HG03045 (cell line): ENCODE data around the gene AGBL4.
"Not testable (repeated sequence)": the region's sequence is repeated elsewhere in the genome, so short reads cannot be mapped to it uniquely, and the experiment has no call there.

Source experiments
- ATAC-seq: cut with Tn5 transposase; IDR thresholded peaks from one replicate; pipeline ENCODE4 v1.9.1; 2021; ENCODE audit warnings: mild to moderate bottlenecking, moderate library complexity; ENCODE audit not compliant: unreplicated experiment

Gene AGBL4

GRCh38 chr1:49319426-49319963 is 704.3 kb downstream of the AGBL4 start:
- no peak for ATAC-seq

- no peak for ATAC-seq
These were observed 705.5 kb downstream of the AGBL4 start for GRCh38 chr1:49318218-49318617.

GRCh38 chr1:49307457-49307856 is 716.3 kb downstream of the AGBL4 start:
- no peak for ATAC-seq

DNA sequence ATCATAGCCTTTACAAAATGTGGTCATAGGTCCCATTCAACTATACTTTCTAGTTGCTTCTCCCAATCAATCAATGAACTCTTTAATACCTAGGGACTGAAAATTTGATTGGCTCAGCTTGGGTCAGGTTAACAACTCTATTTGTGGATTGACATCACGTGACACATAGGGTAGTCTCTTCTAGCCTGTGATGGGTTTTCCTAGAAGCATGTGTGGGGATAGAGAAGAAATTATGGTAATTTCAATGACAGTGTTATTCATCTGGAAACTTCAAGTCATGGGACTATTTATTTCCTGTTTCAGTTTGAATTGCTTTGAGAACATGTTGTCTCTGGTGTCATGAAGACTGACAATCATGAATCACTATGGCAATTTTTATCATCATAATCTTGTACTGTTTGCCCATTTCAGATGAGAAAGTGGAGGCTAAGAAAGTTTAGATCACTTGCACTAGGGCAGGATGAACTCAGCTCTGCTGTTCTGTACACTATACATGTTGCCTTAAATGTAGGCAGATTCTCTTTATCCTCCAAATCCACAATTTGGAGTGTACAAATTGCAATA is 717.2 kb downstream of the AGBL4 start:
- ATAC-seq: no peak

GRCh38 chr1:49302400-49302799 is 721.4 kb downstream of the AGBL4 start:
- ATAC-seq: not testable (repeated sequence)

GRCh38 chr1:49298304-49298703 is 725.5 kb downstream of the AGBL4 start:
- ATAC-seq: no peak

DNA sequence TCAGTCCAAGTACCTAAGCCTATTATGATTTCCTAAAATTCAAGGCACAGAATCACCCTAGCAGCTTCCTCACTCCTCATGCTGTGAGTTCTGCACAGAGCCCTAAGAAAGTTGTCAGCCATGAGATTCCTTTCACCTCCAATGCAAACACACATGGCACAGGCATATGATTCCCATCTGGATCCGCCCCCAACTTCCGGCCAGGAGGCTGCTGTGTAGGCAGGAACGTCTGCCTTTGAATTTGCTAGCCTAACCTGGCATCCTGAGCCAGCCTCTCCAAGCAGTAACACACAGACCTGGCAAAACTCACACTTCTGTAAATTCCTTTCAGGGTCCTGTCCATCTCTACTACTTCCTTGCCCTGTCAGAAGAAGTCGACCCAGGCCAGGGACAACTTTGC is 726.0 kb downstream of the AGBL4 start:
- ATAC-seq: no peak

- no peak for ATAC-seq
These were observed 729.2 kb downstream of the AGBL4 start for GRCh38 chr1:49294539-49294938.

DNA sequence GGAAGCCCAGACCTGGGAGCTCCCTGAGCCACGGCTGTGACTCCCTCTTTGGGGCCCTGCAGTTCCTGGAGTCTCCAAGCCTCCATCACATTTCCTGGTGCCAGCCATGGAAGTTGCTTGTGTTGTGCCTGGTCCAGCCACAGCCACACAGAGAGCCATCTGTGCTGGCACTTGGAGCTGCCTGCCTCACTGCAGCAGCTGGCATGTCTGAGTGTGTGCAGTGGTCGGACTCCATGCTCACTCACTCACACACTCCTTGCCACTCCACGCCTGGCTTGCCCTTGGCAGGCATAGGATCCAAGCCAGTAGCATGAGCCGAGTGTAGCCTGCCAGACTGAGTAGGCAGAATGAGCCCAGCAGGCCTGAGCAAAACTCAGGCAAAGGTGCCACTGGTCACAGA is 730.7 kb downstream of the AGBL4 start:
- ATAC-seq: no peak

GRCh38 chr1:49257211-49258049 is 766.3 kb downstream of the AGBL4 start:
- not testable (repeated sequence) for ATAC-seq

DNA sequence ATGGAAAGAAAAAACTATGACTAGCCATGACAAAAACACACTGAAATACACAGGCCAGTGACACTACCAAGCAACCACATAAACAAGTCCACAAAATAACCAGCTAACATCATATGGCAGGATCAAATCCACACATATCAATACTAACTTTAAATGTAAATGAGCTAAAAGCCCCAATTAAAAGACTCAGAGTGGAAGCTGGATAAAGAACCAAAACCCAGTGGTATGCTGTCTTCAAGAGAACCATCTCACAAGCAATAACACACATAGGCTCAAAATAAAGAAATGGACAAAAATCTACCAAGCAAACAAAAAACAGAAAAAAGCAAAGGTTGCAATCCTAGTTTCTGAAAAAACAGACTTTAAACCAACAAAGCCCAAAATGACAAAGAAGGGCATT is 770.8 kb downstream of the AGBL4 start:
- no peak for ATAC-seq

DNA sequence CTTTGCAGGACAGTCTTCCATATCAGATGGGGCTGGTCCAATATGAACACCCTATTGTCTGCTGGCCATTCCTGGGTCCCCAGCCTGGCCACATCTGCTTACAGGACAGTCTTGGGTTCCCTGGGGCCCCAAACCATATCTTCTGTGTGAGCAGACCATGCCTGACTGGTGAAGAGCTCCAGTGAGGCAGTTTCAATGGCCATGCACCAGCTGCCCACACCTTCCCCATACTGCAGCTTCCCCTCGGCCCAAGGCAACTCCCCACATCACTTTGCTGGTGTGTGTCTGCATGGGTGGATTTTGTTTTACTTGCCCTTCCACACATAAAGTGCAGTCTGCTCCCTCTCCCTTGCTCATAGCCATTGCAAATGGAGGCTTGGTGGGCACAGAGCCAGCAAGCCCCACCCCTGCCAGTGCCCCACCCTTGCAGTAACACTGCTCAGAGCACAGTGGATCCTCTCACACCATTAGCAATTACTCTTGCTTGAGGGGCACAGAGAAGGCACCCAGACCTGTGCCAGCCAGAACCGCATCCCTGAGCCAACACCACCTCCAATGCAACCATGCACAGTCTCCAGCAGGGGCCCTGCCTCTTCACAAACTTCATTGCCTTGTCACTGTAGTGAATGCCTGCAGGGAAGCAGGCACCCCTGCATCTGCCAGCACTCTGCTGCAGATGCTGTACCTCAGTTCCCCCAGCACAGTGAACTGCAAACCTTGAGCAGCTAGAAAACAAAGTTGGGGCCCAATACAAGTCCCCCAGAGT is 772.6 kb downstream of the AGBL4 start:
- ATAC-seq: no peak

GRCh38 chr1:49240709-49241221 is 783.0 kb downstream of the AGBL4 start:
- no peak for ATAC-seq

GRCh38 chr1:49234988-49235387 is 788.8 kb downstream of the AGBL4 start:
- no peak for ATAC-seq

DNA sequence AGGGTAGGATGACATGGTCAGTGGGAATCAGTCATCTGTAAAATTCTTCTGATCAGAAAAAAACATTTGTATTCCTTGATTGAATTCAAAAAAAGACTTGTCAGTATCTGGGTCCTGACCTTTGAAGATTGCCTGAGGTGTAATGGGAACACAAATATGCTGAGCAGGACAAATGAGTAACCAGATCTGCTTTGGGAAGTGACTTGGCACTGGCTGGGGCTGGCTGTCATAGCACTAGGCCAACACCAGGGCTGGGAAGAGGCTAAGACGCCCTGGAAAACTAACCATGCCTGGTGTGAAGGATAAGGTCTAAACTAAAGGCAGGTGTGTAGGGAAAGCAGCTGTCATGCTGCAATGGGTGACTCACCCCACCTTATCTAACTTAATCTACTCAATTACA is 794.2 kb downstream of the AGBL4 start:
- ATAC-seq: no peak

- no peak for ATAC-seq
These were observed 797.0 kb downstream of the AGBL4 start for GRCh38 chr1:49226758-49227157.

GRCh38 chr1:49225464-49225863 is 798.3 kb downstream of the AGBL4 start:
- no peak for ATAC-seq

DNA sequence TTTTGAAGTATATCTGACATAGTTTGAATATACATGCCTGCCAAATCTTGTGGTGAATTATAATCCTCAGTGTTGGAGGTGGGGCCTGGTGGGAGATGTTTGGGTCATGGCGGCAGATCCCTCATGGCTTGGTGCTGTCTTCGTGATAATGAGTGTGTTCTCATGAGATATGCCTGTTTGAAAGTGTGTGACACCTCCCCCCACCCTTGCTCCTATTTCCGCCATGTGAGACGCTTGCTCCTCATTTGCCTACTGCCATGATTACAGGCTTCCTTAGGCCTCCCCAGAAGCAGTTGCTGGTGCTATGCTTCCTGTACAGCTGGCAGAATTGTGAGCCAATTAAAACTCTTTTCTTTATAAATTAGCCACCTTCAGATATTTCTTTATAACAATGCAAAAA is 810.5 kb downstream of the AGBL4 start:
- no peak for ATAC-seq

- no peak for ATAC-seq
These were observed 815.0 kb downstream of the AGBL4 start for GRCh38 chr1:49208712-49209111.

DNA sequence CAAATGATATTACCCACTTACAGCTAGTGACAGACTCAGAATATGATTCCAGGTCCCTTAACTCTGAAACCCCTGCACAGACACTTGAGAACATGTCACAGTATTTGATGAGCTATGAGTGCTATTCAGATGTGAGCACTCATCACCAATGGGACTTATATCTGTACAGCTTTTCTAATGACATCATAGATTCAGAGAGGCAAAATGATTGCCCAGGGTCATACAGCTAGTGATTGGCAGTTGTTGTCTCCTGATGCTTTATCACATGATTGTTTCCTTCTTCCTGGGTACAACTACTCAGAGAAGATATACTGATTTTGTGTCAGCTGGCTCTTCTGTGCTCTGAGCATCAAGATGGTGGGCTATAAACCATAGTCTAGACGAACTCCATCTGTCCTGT is 819.0 kb downstream of the AGBL4 start:
- ATAC-seq: no peak

DNA sequence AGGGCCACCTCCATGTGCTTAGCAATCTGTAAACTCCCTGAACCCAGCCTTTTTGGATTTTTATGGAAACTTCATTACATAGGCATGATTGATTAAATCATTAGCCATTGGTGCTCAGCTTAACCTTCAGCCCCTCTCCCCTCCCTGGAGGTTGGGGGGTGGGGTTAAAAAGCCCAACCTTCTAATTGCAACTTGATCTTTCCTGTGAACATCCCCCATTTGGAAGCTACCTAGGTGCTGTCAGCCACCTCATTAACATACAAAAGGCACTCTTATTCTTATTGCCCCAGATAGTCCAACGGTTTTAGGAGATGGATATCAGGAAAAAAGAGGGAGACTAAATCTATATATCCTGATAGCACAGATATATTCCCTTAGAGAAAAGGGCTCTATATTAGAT is 823.0 kb downstream of the AGBL4 start:
- ATAC-seq: no peak
